Measurements from ENCODE around the gene EXD3. TPM values are rescaled to one million over a fixed set of nuclear protein-coding genes. Genes with fewer than 3 reads are reported as not detected.
"Not testable (repeated sequence)": the region's sequence is repeated elsewhere in the genome, so short reads cannot be mapped to it uniquely, and the experiment has no call there.

EXD3 gene
- polyA plus RNA-seq, 6 donors from 2014 or later: 2.3 to 7.5 (median 4.5) TPM; not detected in 1

DNA sequence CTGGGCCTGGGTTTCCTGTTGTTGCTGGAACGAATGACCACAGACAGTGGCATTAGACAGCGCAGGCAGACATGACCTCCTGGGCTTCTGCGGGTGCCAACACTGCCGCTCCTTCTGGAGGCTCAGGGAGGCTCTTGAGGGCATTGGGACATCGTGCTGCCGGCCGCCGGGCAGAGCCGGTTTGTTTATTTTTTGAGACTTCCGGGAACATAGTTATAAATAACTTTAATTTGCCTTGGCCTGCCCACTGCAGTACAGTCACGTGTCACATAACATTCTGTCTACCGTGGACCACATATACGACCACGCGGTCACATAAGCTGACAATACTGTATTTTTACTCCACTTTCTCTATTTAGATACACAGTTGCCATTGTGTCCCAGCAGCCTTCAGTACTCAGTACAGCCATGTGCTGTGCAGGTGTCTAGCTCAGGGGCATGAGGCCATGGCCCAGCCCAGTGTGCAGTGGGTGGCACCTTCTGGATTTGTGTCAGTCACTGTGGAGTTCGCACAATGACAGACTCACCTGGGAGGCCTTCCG lies 153.7 kb downstream of the EXD3 start:
- H3K4me3 Mint-ChIP-seq: peak overlapping the region in 6 of 8 donors; percentile 27 to 59 (median 48)
- H3K36me3 Mint-ChIP-seq: peaks cover 5 to 8% of the 10 kb centered on the region in 2 donors
- H3K9me3 Mint-ChIP-seq: no peaks in the 10 kb centered on the region
- ATAC-seq (ENCODE audit: low read depth in 2 of 2): peak; percentile 36 to 67
- no peaks in the 10 kb centered on the region for H3K27me3 Mint-ChIP-seq
- H3K27ac Mint-ChIP-seq: peak overlapping the region in 2 of 6 donors; percentile 10 to 50
- peaks cover 21 to 27% (median 27%) of the 10 kb centered on the region in 3 donors for H3K4me1 Mint-ChIP-seq
- no peak for DNase-seq

GRCh38 chr9:137268538-137269201 lies 154.3 kb downstream of the EXD3 start:
- peaks cover 5 to 8% of the 10 kb centered on the region in 2 donors for H3K36me3 Mint-ChIP-seq
- peak in 1 of 2 donors; percentile 15 for ATAC-seq (ENCODE audit: low read depth in 2 of 2)

DNA sequence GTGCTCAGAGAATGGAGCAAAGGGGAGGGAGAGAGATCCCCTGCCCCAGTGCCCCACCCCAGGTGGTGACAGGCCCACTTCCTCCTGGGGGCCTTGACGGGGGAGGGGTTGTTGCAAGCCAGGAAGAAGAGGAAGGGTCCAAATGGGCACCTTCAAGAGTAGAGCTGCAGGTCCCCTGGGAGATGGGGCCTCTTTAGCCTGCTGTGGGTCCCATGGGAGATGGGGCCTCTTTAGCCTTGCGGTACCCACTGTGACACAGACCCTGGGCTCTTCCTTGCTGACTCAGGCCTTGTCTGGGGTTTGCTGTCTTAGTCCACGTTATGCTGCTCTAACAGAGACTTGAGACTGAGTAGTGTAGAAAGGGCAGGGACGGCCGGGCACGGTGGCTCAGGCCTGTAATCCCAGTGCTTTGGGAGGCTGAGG lies 155.0 kb downstream of the EXD3 start:
- peak overlapping the region in 7 of 8 donors; percentile 29 to 61 (median 51) for H3K4me3 Mint-ChIP-seq
- H3K9me3 Mint-ChIP-seq: no peaks in the 10 kb centered on the region
- ATAC-seq (ENCODE audit: low read depth in 2 of 2) (peak; percentile 33 to 36), DNase-seq (no peak)
- peaks cover 5 to 8% of the 10 kb centered on the region in 2 donors for H3K36me3 Mint-ChIP-seq
- peaks cover 24 to 32% (median 26%) of the 10 kb centered on the region in 3 donors for H3K4me1 Mint-ChIP-seq
- H3K27ac Mint-ChIP-seq: peak overlapping the region; percentile 20 to 84 (median 58)
- H3K27me3 Mint-ChIP-seq: no peaks in the 10 kb centered on the region

More at GRCh38 chr9:137268538-137269201, 154.3 kb downstream of the EXD3 start:
- no peaks in the 10 kb centered on the region for H3K9me3 Mint-ChIP-seq
- peak overlapping the region in 4 of 6 donors; percentile 31 to 68 (median 46) for H3K27ac Mint-ChIP-seq
- peak overlapping the region in 6 of 8 donors; percentile 27 to 61 (median 53) for H3K4me3 Mint-ChIP-seq
- H3K4me1 Mint-ChIP-seq: peaks cover 21 to 29% (median 26%) of the 10 kb centered on the region in 3 donors
- no peaks in the 10 kb centered on the region for H3K27me3 Mint-ChIP-seq
- no peak for DNase-seq

DNA sequence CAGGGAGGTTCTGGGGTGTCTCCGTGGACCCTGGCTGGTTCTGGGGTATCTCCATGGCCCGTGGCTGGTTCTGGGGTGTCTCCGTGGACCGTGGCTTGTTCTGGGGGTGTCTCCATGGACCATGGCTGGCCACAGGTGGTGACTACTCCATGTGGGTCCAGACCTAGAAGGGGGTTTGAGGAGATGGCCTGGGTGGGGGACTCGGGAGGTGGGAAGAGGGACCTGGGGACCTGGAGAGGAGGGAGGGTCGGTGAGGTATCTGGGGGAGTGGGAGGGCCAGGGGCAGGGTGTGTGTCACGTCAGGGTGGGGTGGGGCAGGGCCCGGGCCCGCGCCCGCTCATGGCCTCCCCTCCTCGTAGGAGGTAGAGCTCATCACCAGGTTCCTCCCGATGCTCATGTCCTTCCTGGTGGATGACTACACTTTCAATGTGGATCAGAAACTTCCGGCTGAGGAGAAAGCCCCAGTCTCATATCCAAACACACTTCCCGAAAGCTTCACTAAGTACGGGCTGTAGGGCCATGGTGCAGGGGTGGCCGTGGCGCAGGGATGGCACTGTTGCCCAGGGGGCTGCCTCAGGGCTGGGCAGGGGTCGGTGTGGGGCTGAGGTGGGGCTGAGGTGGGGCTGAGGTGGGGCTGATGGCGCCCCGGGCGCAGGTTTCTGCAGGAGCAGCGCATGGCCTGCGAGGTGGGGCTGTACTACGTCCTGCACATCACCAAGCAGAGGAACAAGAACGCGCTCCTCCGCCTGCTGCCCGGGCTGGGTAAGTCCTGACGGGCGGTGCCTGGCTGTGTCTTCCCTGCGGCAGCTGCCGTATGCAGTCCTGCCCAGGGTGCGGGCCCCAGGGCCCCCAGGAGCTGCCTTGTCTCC lies 156.1 kb downstream of the EXD3 start:
- Mint-ChIP-seq H3K9me3 (peaks cover 0 to under 1% (median 0%) of the 10 kb centered on the region in 7 donors), H3K4me3 (no peak overlapping the region), H3K36me3 (peaks cover 5 to 8% of the 10 kb centered on the region in 2 donors), H3K27ac (no peak overlapping the region), H3K27me3 (no peaks in the 10 kb centered on the region), H3K4me1 (peaks cover 25 to 32% (median 26%) of the 10 kb centered on the region in 3 donors)
- ATAC-seq (ENCODE audit: low read depth in 2 of 2) (no peak), DNase-seq (no peak)

- H3K36me3 Mint-ChIP-seq: peaks cover 5 to 8% of the 10 kb centered on the region in 2 donors
- ATAC-seq (ENCODE audit: low read depth in 2 of 2): no peak
- H3K4me1 Mint-ChIP-seq: peaks cover 23 to 28% (median 26%) of the 10 kb centered on the region in 3 donors
- no peaks in the 10 kb centered on the region for H3K27me3 Mint-ChIP-seq
- no peak for DNase-seq
- H3K27ac Mint-ChIP-seq: no peak overlapping the region
- H3K9me3 Mint-ChIP-seq: peaks cover 0 to 2% (median 0%) of the 10 kb centered on the region in 7 donors
- no peak overlapping the region for H3K4me3 Mint-ChIP-seq
Measured at GRCh38 chr9:137266162-137266527, 156.8 kb downstream of the EXD3 start.

- no peaks in the 10 kb centered on the region for H3K27me3 Mint-ChIP-seq
- H3K4me3 Mint-ChIP-seq: no peak overlapping the region
- ATAC-seq (ENCODE audit: low read depth in 2 of 2) (no peak), DNase-seq (no peak)
- peaks cover 5 to 8% of the 10 kb centered on the region in 2 donors for H3K36me3 Mint-ChIP-seq
- no peak overlapping the region for H3K27ac Mint-ChIP-seq
- peaks cover 23 to 28% (median 26%) of the 10 kb centered on the region in 3 donors for H3K4me1 Mint-ChIP-seq
- peaks cover 0 to 2% (median 0%) of the 10 kb centered on the region in 7 donors for H3K9me3 Mint-ChIP-seq
Measured at GRCh38 chr9:137265496-137266161, 157.3 kb downstream of the EXD3 start.

DNA sequence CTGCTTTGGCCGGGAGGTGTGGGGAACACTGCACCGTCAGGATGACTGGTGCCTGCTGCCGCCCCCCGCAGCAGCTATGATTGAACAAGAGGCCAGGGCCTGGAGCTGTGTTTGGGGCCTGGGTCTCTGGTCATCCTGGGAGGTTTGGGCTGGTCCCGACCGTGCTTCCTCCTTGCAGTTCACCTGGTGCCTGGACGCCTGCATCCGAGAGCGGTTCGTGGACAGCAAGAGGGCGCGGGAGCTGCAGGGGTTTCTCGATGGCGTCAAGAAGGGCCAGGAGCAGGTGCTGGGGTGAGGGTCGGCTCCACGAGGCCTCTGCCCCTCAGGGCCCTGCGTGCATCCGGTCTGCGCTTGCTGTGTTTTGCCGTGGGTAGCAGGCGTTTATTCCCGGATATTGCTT lies 158.9 kb downstream of the EXD3 start:
- no peak overlapping the region for H3K27ac Mint-ChIP-seq

DNA sequence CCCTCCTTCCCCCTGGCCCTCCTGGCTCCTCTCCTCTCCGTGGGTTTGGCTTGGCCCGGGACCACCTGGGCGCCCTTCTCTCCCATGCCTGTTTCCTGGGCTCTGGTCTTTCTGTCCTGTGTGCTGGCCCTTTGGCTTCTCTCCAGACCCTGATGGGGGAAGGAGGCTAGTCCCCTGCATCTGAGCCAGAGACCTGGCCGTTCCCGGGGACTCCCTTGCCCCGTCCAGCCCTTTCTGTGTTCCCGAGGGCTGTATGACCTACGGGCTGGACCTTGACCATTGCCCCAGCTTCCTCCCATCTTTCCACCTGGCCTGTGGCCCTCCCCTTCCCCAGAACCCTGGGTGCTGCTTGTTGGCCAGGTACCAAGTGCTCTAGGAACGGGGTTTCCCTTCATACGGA lies 159.5 kb downstream of the EXD3 start:
- no peak for DNase-seq
- Mint-ChIP-seq H3K27me3 (no peaks in the 10 kb centered on the region), H3K9me3 (peaks cover 0 to 2% (median 0%) of the 10 kb centered on the region in 7 donors), H3K27ac (no peak overlapping the region), H3K4me1 (peaks cover 13 to 17% (median 16%) of the 10 kb centered on the region in 3 donors), H3K4me3 (peak overlapping the region in 1 of 8 donors; percentile 42), H3K36me3 (peaks cover under 1 to 3% of the 10 kb centered on the region in 2 donors)
- no peak for ATAC-seq (ENCODE audit: low read depth in 2 of 2)

More for the DNA sequence above, 158.9 kb downstream of the EXD3 start:
- H3K27me3 Mint-ChIP-seq: no peaks in the 10 kb centered on the region
- peaks cover 17 to 21% (median 20%) of the 10 kb centered on the region in 3 donors for H3K4me1 Mint-ChIP-seq
- no peak for DNase-seq
- ATAC-seq (ENCODE audit: low read depth in 2 of 2): no peak
- H3K36me3 Mint-ChIP-seq: peaks cover 5 to 8% of the 10 kb centered on the region in 2 donors
- H3K4me3 Mint-ChIP-seq: no peak overlapping the region
- H3K9me3 Mint-ChIP-seq: peaks cover 0 to 2% (median 0%) of the 10 kb centered on the region in 7 donors

GRCh38 chr9:137262909-137263285 lies 160.1 kb downstream of the EXD3 start:
- Mint-ChIP-seq H3K4me1 (peaks cover 10 to 12% (median 12%) of the 10 kb centered on the region in 3 donors), H3K4me3 (no peak overlapping the region), H3K36me3 (no peaks in the 10 kb centered on the region), H3K9me3 (peaks cover 0 to 2% (median 0%) of the 10 kb centered on the region in 7 donors), H3K27ac (no peak overlapping the region), H3K27me3 (no peaks in the 10 kb centered on the region)
- ATAC-seq (ENCODE audit: low read depth in 2 of 2) (no peak), DNase-seq (no peak)

- H3K4me1 Mint-ChIP-seq; H3K4me3 Mint-ChIP-seq; H3K36me3 Mint-ChIP-seq; H3K27me3 Mint-ChIP-seq; DNase-seq; ATAC-seq (ENCODE audit: low read depth in 2 of 2); H3K9me3 Mint-ChIP-seq; H3K27ac Mint-ChIP-seq: not testable (repeated sequence)
Measured at GRCh38 chr9:137262173-137262908, 160.6 kb downstream of the EXD3 start.
